ENCODE data around the gene TTN. TPM values are rescaled to one million over a fixed set of nuclear protein-coding genes. Genes with fewer than 3 reads are reported as not detected.

The TTN gene
- total RNA-seq, 1 experiment from 2014 or later: 0.05 TPM

DNA sequence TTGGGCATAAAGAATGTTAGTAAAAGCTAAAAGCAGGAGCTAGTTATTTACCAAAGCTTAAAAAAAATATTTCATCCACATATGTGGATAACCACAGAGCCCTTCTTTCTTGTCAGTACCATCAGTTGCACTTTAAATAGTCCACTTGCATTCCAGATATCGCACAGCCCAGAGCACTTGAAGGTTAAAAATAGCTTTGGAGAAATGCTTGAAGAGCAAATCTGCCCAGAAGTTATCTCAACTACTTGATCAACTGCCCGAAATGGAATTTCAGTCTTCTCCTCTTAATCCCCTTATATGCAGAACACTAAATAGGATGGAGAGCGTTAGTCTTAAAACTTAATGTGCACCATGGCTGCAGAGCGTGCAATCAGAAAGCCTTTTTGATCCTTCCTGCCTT, 178.6 kb downstream of the TTN start:
- intact Hi-C loops (cut with micrococcal nuclease): no loop called here
- no peak for DNase-seq (ENCODE audit: low read depth, low spot score)
- CTCF ChIA-PET: no interaction called here

More for the DNA sequence above, 178.6 kb downstream of the TTN start:
- TF ChIP-seq CBX3 (IDR thresholded peaks at IDR 0.05; ENCODE audit: low read depth) (no peak), EZH2 (IDR thresholded peaks at IDR 0.05) (no peak), TCF7L2 (IDR thresholded peaks at IDR 0.05; ENCODE audit: borderline replicate concordance, extremely low read depth, insufficient read depth, insufficient read length) (no peak), MAX (IDR thresholded peaks at IDR 0.05) (no peak), SP1 (IDR thresholded peaks at IDR 0.05; ENCODE audit: low read depth) (no peak), RAD21 (IDR thresholded peaks at IDR 0.05; ENCODE audit: low read depth) (no peak), ZFX (IDR thresholded peaks at IDR 0.05) (no peak), CTCF (IDR thresholded peaks at IDR 0.05 in 2 of 3, conservative IDR thresholded peaks at IDR 0.05 in 1 of 3; ENCODE audit: borderline replicate concordance in 1 of 3, insufficient read depth in 1 of 3, low read depth in 2 of 3, low read length in 2 of 3) (no peak), JUND (IDR thresholded peaks at IDR 0.05) (no peak), ZNF274 (IDR thresholded peaks at IDR 0.05; ENCODE audit: low read depth, low read length) (no peak), SRF (IDR thresholded peaks at IDR 0.05; ENCODE audit: low read depth) (no peak), CEBPB (IDR thresholded peaks at IDR 0.05; ENCODE audit: low read depth) (no peak), YY1 (IDR thresholded peaks at IDR 0.05; ENCODE audit: extremely low read depth, insufficient replicate concordance, low read depth, low read length) (no peak)
- ChIA-PET POLR2A (no interaction called here), RAD21 (ENCODE audit: low non-redundant PET in 1 of 2, low total read pairs in 2 of 2, uncharacterized antibody in 2 of 2, unreplicated experiment in 2 of 2) (no interaction called here)
- peaks cover 3% of the 10 kb centered on the region; the same call in 1 of the 2 replicates for H4K20me1 ChIP-seq (ENCODE audit: insufficient read depth)
- no peaks in the 10 kb centered on the region for H3K9me3 ChIP-seq (ENCODE audit: control insufficient read depth in 1 of 2, insufficient read depth in 1 of 2, low read depth in 1 of 2, low read length in 2 of 2)
- H3K4me3 ChIP-seq (replicated peaks in 1 of 2; ENCODE audit: low read depth in 1 of 2, low read length in 2 of 2): no peak overlapping the region
- no peak overlapping the region for H3K9ac ChIP-seq (ENCODE audit: low read length)
- H2AFZ ChIP-seq (ENCODE audit: low read depth, low read length, poor library complexity, severe bottlenecking): no peak overlapping the region
- H3K27me3 ChIP-seq (ENCODE audit: insufficient read depth, low read length): peaks cover 50% of the 10 kb centered on the region
- BruUV-seq (replicated peaks): no TSS peak
- no peaks in the 10 kb centered on the region for H3K9me2 ChIP-seq (ENCODE audit: insufficient read depth)
- H3K79me2 ChIP-seq (ENCODE audit: insufficient read depth, low read length): no peaks in the 10 kb centered on the region
- ATAC-seq: no peak
- no peaks in the 10 kb centered on the region for H3K4me1 ChIP-seq (ENCODE audit: control insufficient read depth in 1 of 2, insufficient read depth in 2 of 2, low read length in 2 of 2)
- H3K36me3 ChIP-seq (ENCODE audit: control insufficient read depth in 1 of 2, insufficient read depth in 2 of 2, low read length in 2 of 2): no peaks in the 10 kb centered on the region
- no peak overlapping the region for H3K4me2 ChIP-seq (ENCODE audit: low read length)
- no peak overlapping the region for H3K27ac ChIP-seq (ENCODE audit: low read depth, low read length)

Measured in HCT116 (cell line).